GM18907 (cell line): ENCODE data around the gene HIVEP3.

ENCODE experiments used
- ATAC-seq: cut with Tn5 transposase; IDR thresholded peaks from one replicate; pipeline ENCODE4 v1.9.1; 2021; ENCODE audit warnings: mild to moderate bottlenecking, moderate library complexity; ENCODE audit not compliant: unreplicated experiment

HIVEP3 gene

DNA sequence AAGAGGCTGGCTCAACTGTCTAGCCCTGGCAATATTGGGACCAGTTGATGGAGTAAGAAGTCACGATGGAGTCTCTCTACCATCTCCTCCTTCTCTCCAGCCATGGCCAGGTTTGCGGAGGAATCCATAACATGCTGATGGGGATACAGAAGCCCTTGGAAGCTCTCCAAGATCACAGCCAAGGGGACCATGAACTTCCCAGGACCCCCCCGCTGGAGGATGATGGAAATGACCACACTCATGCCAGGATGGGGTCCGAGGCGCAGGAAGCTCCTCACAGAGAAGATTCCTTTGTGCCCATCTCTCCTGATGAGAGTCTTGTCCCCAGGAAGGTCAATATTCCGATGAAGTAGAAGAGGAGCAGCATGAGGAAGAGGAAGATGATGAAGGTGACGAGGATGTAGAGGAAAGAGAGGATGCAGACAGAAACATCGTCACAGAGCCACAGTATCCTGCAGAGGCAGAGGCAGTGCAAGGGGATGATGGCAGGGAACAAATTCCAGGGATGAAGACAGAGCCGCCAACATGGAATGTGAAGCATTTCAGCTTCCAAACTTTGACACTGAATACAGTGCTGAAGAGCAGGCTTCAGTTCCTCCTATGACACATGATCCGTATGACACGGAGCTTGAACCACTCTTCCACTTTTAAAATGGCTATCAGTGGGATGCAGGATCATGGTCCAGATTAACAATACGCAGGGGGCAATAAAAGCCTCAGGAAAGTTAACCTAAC lies 376.4 kb downstream of the HIVEP3 start:
- ATAC-seq: no peak

DNA sequence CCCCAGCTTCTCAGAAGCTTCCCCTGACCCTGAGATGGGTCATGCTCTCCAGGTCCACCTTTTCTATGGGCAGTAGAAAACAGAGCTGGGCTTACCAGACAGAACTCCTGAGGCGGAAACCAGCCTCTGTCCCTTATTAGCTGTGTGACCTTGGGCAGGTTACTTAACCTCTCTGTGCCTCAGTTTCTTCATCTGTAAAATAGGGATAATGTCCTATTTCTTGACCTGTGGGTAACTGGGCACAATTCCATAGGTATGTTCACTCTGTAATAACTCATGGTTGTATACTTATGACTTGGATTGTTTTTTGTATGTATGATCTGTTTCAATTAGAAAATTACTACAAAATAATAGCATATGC lies 377.1 kb downstream of the HIVEP3 start:
- no peak for ATAC-seq

DNA sequence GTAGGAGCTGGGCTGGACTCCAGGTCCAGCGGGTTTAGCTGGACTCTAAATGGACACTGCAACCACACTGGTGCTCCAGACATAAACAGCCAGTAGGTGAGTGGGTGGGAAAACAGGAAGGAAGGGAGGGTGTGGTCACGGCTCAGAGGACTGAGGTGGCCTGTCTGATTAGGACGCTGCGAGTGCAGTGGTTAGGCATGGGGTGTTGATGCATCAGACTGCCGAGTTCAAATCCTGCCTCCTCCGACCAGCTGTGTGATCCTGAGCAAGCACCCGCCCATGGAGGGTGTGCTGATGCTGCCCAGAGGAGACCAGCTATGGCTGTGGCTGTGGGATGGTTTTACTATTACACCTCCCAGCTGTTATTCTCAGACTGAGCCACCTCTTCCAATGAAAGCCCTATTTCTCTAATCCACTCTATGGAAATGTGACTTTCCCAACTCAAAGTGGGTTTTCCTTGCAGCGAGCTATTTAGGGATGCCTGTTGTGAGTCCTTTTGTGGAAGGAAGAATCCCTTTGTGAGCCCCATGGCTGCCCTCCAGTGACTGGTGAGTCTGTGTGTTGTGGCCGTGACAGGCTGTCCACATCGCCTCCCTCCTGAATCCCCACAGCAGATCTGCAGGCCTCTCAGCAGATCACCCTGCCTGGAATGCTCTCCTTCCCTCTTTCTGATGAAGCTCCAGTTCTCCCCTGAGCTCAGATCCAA lies 377.7 kb downstream of the HIVEP3 start:
- no peak for ATAC-seq

DNA sequence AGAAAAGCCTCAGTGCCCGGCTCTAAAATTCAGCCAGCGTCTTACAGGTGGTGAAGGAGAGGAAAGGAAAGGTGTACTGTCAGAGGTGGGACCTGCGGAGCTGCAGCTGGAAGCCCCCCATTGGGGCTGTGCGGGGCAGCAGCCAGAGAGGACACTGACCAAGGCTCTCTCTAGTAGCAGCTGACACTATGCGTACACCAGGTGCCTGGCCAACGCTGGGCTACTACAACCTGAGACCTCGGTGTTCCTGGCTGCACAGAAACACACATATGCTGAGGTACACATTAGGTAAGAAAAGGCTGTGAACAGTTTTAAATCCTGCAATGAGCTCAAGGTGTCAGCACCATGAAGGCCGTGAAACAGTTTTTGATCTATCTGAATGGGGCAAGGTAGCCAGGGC lies 378.7 kb downstream of the HIVEP3 start:
- ATAC-seq: no peak

DNA sequence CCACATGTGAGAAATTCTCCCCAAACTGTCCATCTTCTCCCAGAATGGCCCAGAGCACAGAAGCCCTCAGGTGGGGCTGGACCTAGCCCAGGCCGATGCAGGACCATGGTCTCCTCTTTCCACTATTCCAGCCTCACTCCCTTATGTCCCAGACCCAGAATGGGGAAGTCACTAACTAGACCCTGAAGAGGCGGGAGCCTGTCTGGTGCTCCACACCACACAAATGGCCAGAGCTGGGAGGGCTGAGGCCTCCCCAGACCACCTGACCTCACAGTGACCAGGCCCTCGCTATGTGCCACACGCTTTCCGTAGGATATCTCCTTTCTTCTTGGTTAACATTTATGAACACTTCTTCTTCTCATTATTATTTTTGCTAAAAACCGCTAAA lies 379.3 kb downstream of the HIVEP3 start:
- ATAC-seq: no peak

DNA sequence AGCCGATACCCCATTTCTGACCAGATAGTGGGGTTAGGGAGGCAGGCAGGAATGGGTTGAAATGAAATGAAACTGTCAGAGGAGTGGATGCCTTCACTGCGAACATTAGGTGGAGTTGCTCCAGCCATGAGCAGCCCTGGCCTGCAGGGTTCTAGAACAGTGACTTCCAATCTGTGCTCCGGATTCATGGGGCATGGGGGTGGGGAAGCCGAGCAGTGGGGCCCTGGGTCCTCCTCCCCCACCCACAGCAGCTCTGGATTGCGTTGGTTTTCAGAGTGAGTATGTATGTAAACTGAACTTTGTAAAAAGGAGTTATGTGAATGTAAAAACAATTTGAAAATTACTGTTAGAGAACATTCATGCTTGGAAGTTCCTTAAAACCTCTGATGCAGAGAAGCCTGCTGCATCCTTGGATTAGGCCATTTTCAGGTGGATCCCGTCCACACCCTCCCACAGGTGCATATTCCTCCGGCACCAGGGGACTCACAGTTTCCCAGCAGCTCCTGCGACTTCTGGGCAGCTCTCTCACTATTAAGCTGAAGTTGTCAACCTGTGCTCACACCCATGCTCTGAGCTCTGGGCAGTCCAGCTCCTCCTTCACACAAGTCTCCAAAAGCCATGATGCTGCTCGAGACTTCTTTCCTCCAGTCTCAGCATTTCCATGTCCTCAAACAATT lies 379.8 kb downstream of the HIVEP3 start:
- ATAC-seq: no peak

DNA sequence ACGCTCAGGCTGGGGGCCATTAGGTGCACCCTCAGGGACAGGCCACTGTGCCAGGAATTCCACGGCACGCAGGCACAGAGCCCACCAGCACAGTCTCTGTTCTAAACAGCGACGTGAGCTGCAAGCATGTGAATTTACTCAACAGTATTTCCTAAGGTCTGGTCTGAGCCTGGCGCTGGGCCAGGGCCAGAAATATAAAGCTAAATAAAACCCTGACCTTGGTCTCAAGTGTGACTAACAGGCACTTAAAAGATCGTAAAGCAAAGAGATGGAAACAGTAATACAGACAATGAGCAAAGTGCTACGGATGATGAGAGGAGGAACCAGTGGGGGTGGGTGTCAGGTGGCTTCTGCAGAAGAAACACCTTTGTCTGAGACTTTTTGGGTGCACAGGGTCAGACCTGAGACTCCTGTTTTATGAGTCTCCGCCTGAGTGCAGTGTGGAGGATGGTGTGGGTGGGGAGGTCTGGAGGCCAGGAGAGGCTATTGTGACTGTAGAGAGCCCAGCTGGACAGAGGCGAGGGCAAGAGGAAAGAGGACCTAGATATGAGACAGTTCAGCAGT lies 380.9 kb downstream of the HIVEP3 start:
- ATAC-seq: no peak

DNA sequence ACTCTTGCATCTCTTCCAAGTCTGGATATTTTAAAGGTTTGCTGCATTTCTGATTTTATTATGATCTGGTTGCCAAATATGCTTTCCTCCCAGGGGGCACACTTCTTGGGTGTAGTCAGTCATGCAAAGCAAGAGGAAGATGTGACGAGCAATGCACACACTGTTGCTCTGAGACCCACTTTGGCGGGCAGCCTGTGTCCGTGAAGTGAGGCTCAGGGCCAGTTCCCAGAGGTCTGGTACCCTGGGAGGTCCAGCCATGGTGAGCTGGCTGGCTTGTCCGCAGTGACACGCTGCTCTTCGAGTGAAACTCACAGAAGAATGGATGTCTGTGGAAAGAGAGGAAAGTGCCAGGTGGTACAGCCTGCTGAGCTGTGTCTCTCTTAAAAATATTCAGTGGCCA lies 381.5 kb downstream of the HIVEP3 start:
- no peak for ATAC-seq

DNA sequence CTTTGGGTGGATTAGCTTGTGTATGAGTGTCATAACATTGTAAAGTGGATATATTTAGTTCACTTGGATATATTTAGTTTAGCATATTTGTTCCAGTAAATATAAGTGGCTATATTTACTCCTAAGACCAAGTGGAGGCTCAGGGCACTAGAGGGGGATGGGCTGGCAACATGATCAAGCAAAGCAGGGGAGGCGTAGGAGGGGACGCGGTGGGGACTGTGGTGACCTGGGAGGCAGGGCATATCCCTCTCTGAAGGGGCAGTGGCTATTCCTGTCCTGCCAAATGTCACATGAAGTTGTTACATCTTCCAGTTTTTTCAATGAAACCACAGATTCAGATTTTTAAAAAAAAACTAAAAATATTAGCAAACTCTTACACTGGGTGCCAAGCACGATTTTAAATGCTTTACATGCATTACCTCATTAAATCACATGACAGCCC lies 382.3 kb downstream of the HIVEP3 start:
- ATAC-seq: no peak

DNA sequence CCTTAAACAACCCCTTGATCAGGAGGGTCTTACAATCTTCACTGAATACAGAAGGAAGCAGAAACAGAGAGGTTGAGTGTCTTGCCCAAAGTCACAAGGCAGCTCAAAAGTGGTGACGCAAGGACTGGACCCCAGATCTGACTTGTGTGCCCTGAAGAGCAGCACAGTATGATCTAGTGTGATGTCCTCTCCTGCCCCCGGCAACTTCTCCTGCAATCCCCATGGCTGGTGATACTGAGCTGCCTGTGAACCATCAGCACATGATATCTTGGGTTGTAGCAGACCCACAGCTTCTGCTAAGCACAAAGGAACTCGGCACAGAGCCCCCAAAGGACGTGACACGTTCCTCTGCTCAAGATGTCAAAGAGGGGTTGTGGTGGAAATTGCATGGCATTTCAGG lies 383.0 kb downstream of the HIVEP3 start:
- ATAC-seq: no peak

DNA sequence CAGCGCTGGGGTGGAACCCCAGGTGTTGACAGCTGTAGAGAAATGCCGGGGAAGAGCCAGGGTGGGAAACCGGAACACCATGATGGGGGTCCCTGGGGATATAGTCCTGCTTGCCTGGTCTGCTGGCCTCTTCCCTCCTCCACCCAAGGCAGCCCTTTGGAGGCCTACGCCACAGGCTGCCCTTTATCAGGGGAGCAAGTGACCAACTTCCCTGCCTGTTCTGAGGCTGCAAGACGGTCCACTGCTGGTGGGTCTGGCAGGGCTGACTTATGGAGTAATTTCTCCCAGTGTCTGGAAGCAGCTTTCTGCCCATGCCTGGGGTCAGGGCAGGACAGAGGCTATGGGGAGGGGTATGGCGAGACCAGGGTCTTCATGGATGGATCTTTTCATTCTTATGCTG lies 383.4 kb downstream of the HIVEP3 start:
- no peak for ATAC-seq

DNA sequence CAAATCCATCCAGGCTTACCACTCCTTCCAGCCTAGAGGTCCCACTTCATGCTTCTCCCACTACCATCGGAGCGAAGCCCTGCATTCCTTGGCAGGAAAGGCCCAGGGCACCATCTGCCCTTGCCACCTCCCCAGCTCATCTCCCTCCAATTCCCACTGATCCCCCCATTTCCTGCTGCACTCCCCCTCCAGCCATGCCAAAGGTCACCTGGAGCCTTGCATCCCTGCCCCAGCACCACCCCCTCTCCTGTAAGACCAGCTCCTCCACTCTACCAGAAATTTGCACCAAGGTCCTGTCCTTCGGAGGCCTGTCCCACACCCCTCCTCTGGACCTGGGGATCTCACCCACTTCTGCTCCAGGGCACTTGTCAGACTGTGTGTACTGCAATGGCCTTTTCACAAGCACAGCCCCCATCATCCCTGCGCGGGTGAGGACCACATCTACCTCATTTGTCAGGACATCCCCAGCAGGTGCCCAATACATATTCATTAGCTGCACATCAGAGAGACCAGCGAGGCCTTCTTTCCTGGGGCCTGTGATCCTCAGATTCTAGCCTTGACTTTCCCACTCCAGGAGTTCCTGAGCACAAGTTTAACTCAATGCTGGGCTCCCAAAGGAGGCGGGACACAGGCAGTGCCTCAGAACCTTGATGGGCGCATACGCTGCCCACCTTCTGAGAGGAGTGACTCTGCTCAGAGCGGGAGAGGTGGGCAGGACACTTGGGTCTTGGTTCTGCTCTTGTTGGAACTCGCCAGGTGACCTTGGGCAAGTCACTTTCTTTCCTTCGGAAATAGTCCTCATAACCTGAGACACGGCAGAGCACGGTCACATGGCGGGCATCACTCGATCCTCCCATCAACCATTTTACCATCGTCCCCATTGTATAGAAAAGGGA lies 384.3 kb downstream of the HIVEP3 start:
- no peak for ATAC-seq

DNA sequence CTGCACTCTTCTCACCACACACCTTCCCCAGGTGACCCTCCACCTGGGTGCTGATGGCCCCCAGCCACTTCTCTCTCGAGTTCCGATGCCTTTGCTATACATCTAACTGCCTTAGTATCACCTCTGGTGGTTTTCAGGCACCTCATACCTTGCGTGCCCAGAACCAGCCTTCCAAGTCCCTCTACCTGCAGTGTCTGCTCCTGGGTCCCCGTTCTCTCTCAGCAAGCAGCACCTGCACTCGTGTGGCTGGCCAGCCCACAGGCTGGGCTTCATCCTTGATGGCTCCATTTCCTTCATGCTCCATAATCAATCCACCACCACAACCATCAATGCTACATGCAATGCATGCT lies 385.0 kb downstream of the HIVEP3 start:
- no peak for ATAC-seq

DNA sequence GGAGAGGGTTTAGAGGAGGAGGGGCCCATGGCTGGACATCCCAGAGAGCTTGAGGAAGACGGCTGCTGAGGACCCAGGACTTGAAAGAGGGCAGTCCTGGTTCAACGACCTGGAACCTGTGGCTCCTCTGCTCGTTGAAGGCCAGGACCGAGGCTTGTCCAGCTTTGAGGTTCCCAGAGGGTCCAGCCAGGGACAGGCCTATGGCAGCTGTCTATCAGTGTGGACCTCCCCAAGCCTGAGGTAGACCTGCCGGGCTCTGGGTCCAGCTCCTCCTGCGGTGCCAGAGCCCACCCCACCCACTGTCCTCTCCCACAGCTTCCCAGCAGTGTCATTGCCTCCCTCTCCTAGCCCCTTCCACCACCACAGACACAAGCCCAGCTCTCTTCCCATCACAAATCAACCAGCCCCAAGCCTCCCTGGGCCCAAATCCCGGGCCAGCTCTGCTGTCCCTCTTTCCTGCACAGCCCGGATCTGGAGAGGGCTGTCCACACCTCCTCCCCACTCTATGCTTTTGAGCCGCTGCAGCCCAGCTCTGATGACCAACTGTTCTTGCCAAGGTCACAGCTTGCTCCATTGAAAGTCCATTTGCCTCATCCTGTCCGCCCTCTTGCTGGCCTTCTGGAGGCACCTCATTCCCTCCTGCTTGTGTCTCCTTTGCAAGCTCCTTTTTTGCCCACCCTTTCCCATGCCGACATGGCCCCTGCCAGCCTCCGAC lies 385.5 kb downstream of the HIVEP3 start:
- no peak for ATAC-seq

DNA sequence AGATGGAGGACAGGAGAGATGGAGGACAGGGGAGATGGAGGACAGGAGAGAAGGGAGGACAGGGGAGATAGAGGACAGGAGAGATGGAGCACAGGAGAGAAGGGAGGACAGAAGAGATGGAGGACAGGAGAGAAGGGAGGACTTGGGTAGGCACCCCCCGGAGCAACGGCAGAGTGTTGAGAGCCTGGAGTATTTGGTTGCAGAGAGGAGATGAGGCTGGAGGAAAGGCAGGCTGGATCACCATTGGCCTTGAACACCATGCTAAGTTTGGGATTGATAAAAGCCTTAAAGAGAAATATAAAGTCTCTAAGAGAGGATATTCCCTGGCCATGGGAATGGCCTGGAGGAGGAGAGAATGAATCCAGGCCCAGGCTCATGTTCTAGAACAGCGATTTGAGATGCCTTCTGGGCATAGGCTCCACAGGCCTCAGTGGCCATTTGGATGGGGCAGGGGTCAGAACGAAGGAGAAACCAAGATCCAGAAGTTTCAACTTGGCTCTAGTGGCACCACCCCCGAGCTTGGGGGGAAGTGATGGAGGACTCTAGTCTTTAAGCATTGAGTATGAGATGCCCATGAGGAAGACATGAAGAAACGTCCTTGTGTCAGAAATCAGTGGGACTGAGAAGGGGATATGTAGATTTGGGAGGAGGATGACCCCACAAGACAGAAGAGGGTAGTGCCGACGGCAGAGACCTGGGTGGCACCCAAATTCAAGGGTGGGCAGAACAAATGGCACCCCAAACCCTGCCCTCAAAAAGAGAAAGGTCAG lies 386.3 kb downstream of the HIVEP3 start:
- no peak for ATAC-seq

DNA sequence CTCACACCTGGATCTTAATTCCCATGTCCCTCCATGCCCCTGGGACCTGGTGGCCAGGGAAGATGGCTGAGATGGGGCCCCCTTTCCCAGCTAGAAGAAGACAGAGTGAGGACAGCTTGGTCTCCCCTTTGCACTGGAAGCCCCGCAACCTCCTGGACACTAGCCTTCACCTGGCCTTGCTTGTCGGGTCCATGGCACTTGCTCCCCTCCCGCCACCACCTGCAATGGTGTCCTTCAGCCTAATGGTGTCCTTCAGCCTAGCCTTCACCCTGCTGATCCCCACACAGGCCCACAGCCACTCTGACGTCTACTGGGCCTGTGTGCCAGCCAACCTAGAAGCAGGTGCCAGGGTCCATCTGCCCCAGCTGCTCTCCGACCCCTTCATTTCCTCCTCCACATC lies 388.3 kb downstream of the HIVEP3 start:
- no peak for ATAC-seq

DNA sequence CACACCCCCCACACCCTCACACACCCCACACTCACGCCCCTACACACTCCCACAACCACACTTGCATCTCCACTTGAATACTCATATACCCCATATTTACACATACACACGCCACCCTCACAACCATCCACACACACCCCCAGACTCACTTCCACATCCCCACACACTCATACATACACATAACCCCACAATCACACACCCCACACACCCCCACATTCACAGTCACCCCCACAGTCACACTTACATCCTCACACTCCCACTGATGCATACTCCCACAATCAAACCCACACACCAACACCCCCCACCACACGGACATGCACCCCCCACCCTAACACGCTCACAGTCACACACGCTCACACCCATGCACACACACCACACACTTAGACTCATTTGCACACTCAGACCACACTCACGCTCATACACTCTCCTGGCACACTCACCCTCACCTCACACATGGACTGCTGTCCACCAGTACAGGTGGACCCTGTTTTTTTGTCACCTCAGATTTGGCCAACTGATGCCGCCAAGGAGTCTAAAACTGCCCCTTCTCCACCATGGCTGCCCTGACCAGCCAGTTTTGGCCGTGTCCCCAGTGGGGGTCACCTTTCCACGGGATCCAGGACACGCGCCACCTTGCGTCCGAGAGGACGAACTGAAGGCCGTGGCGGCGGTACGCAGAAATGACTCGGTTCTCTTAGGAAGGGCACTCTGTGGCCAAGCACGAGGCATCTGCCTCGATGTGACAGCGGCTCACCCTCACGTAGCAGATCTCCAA lies 388.9 kb downstream of the HIVEP3 start:
- ATAC-seq: no peak

DNA sequence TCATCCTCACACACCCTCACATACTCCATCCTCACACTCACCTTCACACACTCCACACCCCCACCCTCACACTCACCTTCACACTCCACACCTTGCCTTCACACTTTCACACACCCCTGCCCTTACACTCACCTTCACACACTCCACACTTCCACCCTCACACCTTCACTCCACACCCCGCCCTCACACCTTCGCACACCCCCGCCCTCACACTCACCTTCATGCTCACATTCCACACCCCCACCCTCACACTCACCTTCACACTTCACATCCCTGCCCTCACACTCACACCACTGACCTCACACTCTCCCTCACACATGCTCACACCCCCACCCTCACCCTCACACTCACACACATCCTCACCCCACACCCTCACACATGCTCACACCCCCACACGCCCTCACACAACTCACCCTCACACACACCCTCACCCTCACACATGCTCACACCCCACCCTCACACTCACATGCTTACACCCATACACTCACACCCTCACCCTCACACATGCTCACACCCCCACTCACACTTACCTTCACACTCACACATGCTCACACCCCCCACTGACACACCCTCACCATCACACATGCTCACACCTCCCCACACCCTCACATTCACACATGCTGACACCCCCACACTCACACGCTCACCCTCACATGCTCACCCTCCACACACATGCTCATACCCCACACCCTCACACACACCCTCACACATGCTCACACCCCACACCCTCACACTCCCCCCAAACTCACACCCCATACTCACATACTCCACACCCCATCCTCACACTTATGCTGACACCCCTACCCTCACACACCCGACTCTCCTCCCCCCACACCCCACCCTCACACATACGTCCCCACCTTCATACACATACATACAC lies 389.8 kb downstream of the HIVEP3 start:
- no peak for ATAC-seq
